DOHH2 (cell line): Measurements from ENCODE around the gene TRAT1.

Source experiments
- H3F3A ChIP-seq: fragments of 200-600 bp; sonication (generic), shearing (Covaris generic); 2 replicates; pipeline ENCODE4 v1.6.0; 2016; ENCODE audit warnings: antibody characterized with exemption, mild to moderate bottlenecking; ENCODE audit not compliant: control insufficient read depth, insufficient read depth
- H3K27ac ChIP-seq: fragments of 200-600 bp; sonication (generic); 2 replicates; pipeline ENCODE4 v1.5.1; 2014; ENCODE audit warnings: low read depth, mild to moderate bottlenecking, low read length, moderate library complexity
- H3K27me3 ChIP-seq: fragments of 200-600 bp; sonication (generic); 2 replicates; pipeline ENCODE4 v1.6.1; 2014; ENCODE audit warnings: mild to moderate bottlenecking, low read length, mixed read lengths; ENCODE audit not compliant: control insufficient read depth
- H3K36me3 ChIP-seq: fragments of 200-600 bp; sonication (generic); 2 replicates; pipeline ENCODE4 v1.6.1; 2014; ENCODE audit warnings: mild to moderate bottlenecking, low read length, moderate library complexity, mixed read lengths; ENCODE audit not compliant: control insufficient read depth
- H3K4me1 ChIP-seq: fragments of 200-600 bp; sonication (generic); 2 replicates; pipeline ENCODE4 v1.6.1; 2014; ENCODE audit warnings: mild to moderate bottlenecking, low read length, mixed read lengths; ENCODE audit not compliant: control insufficient read depth
- H3K4me2 ChIP-seq: fragments of 200-600 bp; sonication (generic); 2 replicates; pipeline ENCODE4 v1.6.0; 2014; ENCODE audit warnings: mild to moderate bottlenecking, low read length, moderate library complexity
- H3K4me3 ChIP-seq: fragments of 200-600 bp; sonication (generic); 2 replicates; pipeline ENCODE4 v1.5.1; 2014; ENCODE audit warnings: mild to moderate bottlenecking, low read length, mixed read lengths
- H3K79me2 ChIP-seq: fragments of 200-600 bp; sonication (generic); 2 replicates; pipeline ENCODE4 v1.6.1; 2014; ENCODE audit warnings: mild to moderate bottlenecking, low read length, mixed read lengths; ENCODE audit not compliant: control insufficient read depth
- H3K9me2 ChIP-seq: fragments of 200-600 bp; sonication (generic); replicated peaks from 2 replicates; pipeline ENCODE4 v1.6.1; 2014; ENCODE audit warnings: mild to moderate bottlenecking, low read length, mixed read lengths; ENCODE audit not compliant: control insufficient read depth
- H3K9me3 ChIP-seq: fragments of 200-600 bp; sonication (generic); 2 replicates; pipeline ENCODE4 v1.6.1; 2014; ENCODE audit warnings: antibody characterized with exemption, low read length, mixed read lengths; ENCODE audit not compliant: control insufficient read depth, insufficient read depth
- H4K20me1 ChIP-seq: fragments of 200-600 bp; sonication (generic); 2 replicates; pipeline ENCODE4 v1.6.0; 2014; ENCODE audit warnings: low read depth, mild to moderate bottlenecking, antibody characterized with exemption, low read length, moderate library complexity; ENCODE audit not compliant: control insufficient read depth, insufficient read depth
- EZH2phosphoT487 ChIP-seq: fragments of 200-600 bp; sonication (generic); IDR thresholded peaks from 2 replicates; pipeline ENCODE4 v1.6.1; 2017; ENCODE audit warnings: borderline replicate concordance, mild to moderate bottlenecking, antibody characterized with exemption, low read length, moderate library complexity, mixed read lengths
- TF ChIP-seq, protein P1 (sequence below): fragments of 200-600 bp; sonication (generic); IDR thresholded peaks from one replicate; pipeline ENCODE4 v1.5.1; 2014; ENCODE audit warnings: antibody characterized with exemption, mild to moderate bottlenecking, low read depth, low read length; ENCODE audit not compliant: poor library complexity, severe bottlenecking

The TRAT1 gene

GRCh38 chr3:108826309-108827187 lies 4.0 kb downstream of the TRAT1 start:
- no peaks in the 10 kb centered on the region for H3K27me3 ChIP-seq
- H3K27ac ChIP-seq = no peak overlapping the region
- no peak overlapping the region for H3K4me3 ChIP-seq
- no peak overlapping the region for H3K4me2 ChIP-seq
- no peaks in the 10 kb centered on the region for H3K4me1 ChIP-seq
- no peaks in the 10 kb centered on the region for H3K9me3 ChIP-seq
- H4K20me1 ChIP-seq = no peaks in the 10 kb centered on the region
- TF ChIP-seq, protein P1, sequence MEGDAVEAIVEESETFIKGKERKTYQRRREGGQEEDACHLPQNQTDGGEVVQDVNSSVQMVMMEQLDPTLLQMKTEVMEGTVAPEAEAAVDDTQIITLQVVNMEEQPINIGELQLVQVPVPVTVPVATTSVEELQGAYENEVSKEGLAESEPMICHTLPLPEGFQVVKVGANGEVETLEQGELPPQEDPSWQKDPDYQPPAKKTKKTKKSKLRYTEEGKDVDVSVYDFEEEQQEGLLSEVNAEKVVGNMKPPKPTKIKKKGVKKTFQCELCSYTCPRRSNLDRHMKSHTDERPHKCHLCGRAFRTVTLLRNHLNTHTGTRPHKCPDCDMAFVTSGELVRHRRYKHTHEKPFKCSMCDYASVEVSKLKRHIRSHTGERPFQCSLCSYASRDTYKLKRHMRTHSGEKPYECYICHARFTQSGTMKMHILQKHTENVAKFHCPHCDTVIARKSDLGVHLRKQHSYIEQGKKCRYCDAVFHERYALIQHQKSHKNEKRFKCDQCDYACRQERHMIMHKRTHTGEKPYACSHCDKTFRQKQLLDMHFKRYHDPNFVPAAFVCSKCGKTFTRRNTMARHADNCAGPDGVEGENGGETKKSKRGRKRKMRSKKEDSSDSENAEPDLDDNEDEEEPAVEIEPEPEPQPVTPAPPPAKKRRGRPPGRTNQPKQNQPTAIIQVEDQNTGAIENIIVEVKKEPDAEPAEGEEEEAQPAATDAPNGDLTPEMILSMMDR = no peak
- TF ChIP-seq EZH2phosphoT487 = no peak
- H3K36me3 ChIP-seq = no peaks in the 10 kb centered on the region
- no peaks in the 10 kb centered on the region for H3F3A ChIP-seq
- no peaks in the 10 kb centered on the region for H3K79me2 ChIP-seq
- H3K9me2 ChIP-seq = no peaks in the 10 kb centered on the region

DNA sequence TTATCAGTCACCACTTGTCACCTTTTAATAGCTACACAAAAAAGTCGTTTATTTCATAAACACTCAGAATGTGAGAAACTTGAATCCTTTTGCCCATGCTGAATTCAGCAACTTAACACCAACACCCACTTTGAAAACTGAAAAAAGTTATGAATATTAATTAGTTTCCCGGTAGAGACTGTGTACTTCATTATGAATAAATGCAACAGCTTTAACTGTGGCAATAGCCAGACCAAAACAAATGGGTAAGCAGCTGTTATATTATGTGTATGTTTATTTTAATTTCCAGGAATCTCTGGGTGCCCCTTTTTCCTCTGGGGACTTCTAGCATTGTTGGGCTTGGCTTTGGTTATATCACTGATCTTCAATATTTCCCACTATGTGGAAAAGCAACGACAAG lies 7.8 kb downstream of the TRAT1 start:
- Histone ChIP-seq H3K4me2 (no peak overlapping the region), H3K9me2 (no peaks in the 10 kb centered on the region), H4K20me1 (no peaks in the 10 kb centered on the region), H3K4me3 (no peak overlapping the region), H3K36me3 (no peaks in the 10 kb centered on the region), H3K79me2 (no peaks in the 10 kb centered on the region), H3K27ac (no peak overlapping the region), H3K4me1 (no peaks in the 10 kb centered on the region), H3K27me3 (no peaks in the 10 kb centered on the region), H3F3A (no peaks in the 10 kb centered on the region), H3K9me3 (no peaks in the 10 kb centered on the region)
- TF ChIP-seq EZH2phosphoT487 = no peak
- TF ChIP-seq, protein P1 = no peak

DNA sequence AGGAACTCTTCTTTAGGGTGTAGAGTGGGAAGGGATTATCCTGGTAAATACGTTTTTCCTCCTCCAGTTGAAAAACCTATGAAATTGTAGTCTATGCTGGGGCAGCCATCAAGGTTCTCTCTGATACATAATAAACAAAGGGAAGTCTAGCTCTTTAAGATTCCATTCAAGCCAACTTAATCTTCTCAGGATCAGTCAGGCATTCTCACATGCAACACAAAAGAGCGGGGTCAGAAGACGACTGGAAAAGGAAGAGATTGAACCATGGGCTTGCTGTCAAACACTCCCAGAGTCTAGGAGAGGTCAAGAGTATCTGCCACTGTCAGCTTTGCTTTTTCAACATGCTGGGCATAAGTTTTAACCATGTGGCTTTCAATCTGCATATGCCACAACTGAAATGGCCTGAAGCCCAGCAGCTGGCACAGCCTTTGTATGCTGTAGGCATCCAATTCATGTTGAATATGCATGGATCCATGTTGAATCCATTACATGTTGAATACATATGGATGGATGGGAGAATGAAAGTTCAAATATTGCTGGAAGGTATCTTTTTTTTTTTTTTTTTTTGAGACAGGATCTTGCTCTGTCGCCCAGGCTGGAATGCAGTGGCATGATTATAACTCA lies 8.5 kb downstream of the TRAT1 start:
- Histone ChIP-seq H4K20me1 (no peaks in the 10 kb centered on the region), H3K36me3 (no peaks in the 10 kb centered on the region), H3K9me2 (no peaks in the 10 kb centered on the region), H3K4me1 (no peaks in the 10 kb centered on the region), H3K79me2 (no peaks in the 10 kb centered on the region), H3K4me3 (no peak overlapping the region), H3K27ac (no peak overlapping the region), H3K9me3 (no peaks in the 10 kb centered on the region), H3K4me2 (no peak overlapping the region), H3K27me3 (no peaks in the 10 kb centered on the region), H3F3A (no peaks in the 10 kb centered on the region)
- TF ChIP-seq, protein P1 = no peak
- no peak for TF ChIP-seq EZH2phosphoT487
